H1 (cell line): Measurements from ENCODE around the gene TMEM117. TPM values are rescaled to one million over a fixed set of nuclear protein-coding genes. Genes with fewer than 3 reads are reported as not detected.
"Not testable (repeated sequence)": the region's sequence is repeated elsewhere in the genome, so short reads cannot be mapped to it uniquely, and the experiment has no call there.

Source experiments
- CTCF ChIA-PET: fragments of 300-600 bp; sonication (Branson Sonifier 250); formaldehyde crosslinking; loops from one replicate; lab custom pipeline; 2021; ENCODE audit not compliant: partially characterized antibody; lab: Charles Lee
- POLR2A ChIA-PET: fragments of 300-600 bp; sonication (Branson Sonifier 250); formaldehyde crosslinking; loops from one replicate; lab custom pipeline; 2021; ENCODE audit warnings: inconsistent platforms; ENCODE audit not compliant: partially characterized antibody; lab: Charles Lee
- DNase-seq, 2 experiments: peaks; one replicate each; pipeline versions ENCODE4 v3.0.0 to v3.0.0-alpha.2; 2010 to 2022; ENCODE audit warnings: low spot score in 2 of 2, low read depth in 1 of 2, mixed read lengths in 1 of 2
- FAIRE-seq: peaks from 2 replicates; lab custom pipeline; 2011; peaks lifted over from hg19 to GRCh38; lab: Jason Lieb, UNC
- H2AFZ ChIP-seq: 2 replicates; pipeline ENCODE4 v1.8.1; 2012; ENCODE audit warnings: low read length, inconsistent platforms
- H2AK5ac ChIP-seq: 2 replicates; pipeline ENCODE4 v1.6.1; 2013; ENCODE audit warnings: low read depth, low read length
- H2BK120ac ChIP-seq: replicated peaks from 2 replicates; pipeline ENCODE3; 2013; ENCODE audit warnings: low read depth, low read length, inconsistent platforms
- H2BK12ac ChIP-seq: 2 replicates; pipeline ENCODE4 v1.6.1; 2013; ENCODE audit warnings: low read depth, low read length
- H2BK15ac ChIP-seq: 2 replicates; pipeline ENCODE4 v1.6.1; 2013; ENCODE audit warnings: low read length
- H2BK20ac ChIP-seq: 2 replicates; pipeline ENCODE4 v1.6.1; 2013; ENCODE audit warnings: low read length
- H2BK5ac ChIP-seq: 2 replicates; pipeline ENCODE4 v1.6.1; 2013; ENCODE audit warnings: low read depth, low read length
- H3K14ac ChIP-seq: 2 replicates; pipeline ENCODE4 v1.6.1; 2013; ENCODE audit warnings: inconsistent platforms; ENCODE audit not compliant: insufficient read length
- H3K18ac ChIP-seq: 2 replicates; pipeline ENCODE4 v1.6.1; 2013; ENCODE audit warnings: low read length; ENCODE audit errors: extremely low read depth
- H3K23ac ChIP-seq: 2 replicates; pipeline ENCODE4 v1.6.1; 2013; ENCODE audit warnings: inconsistent platforms; ENCODE audit not compliant: insufficient read length
- H3K23me2 ChIP-seq: 2 replicates; pipeline ENCODE4 v1.6.1; 2013; ENCODE audit warnings: low read depth, low read length
- H3K27ac ChIP-seq: 2 replicates; pipeline ENCODE4 v1.6.1; 2011; ENCODE audit warnings: low read depth, low read length, inconsistent platforms
- H3K27me3 ChIP-seq, 4 experiments: replicated peaks in 1 of 4; 1 replicate in 1 of 4; 2 replicates in 3 of 4; pipeline versions ENCODE4 v1.6.1 to v1.8.1; 2011 to 2013; ENCODE audit warnings: low read length in 3 of 4, mild to moderate bottlenecking in 3 of 4, inconsistent platforms in 2 of 4, mixed read lengths in 2 of 4, moderate library complexity in 1 of 4; ENCODE audit not compliant: control insufficient read depth in 3 of 4, insufficient read depth in 3 of 4; ENCODE audit errors: extremely low read depth in 1 of 4
- H3K36me3 ChIP-seq, 4 experiments: 2 replicates each; pipeline versions ENCODE4 v1.6.1 to v1.8.1; 2011 to 2013; ENCODE audit warnings: mild to moderate bottlenecking in 4 of 4, low read length in 3 of 4, moderate library complexity in 2 of 4, control low read depth in 1 of 4, inconsistent platforms in 1 of 4; ENCODE audit not compliant: insufficient read depth in 4 of 4, control insufficient read depth in 2 of 4
- H3K4ac ChIP-seq: replicated peaks from 2 replicates; pipeline ENCODE3; 2013; ENCODE audit warnings: low read length, low read depth, mixed read lengths, inconsistent platforms; ENCODE audit not compliant: insufficient read length
- H3K4me1 ChIP-seq, 4 experiments: replicated peaks in 1 of 4; 1 replicate in 1 of 4; 2 replicates in 3 of 4; pipeline versions ENCODE4 v1.6.1 to v1.8.1; 2011 to 2013; ENCODE audit warnings: low read length in 3 of 4, inconsistent platforms in 2 of 4, mixed read lengths in 1 of 4; ENCODE audit not compliant: insufficient read depth in 4 of 4, control insufficient read depth in 3 of 4
- H3K4me2 ChIP-seq, 2 experiments: 2 replicates each; pipeline versions ENCODE4 v1.6.1 to v1.8.1; 2011 to 2013; ENCODE audit warnings: low read depth in 2 of 2, low read length in 2 of 2, control low read depth in 1 of 2, inconsistent platforms in 1 of 2, mild to moderate bottlenecking in 1 of 2; ENCODE audit not compliant: insufficient read depth in 1 of 2
- H3K4me3 ChIP-seq, 4 experiments: fragments of 200-600, 300-600 bp in 1 of 4; sonication (generic), shearing (Covaris generic), sonication (Bioruptor Twin) in 1 of 4; 2 replicates each; pipeline versions ENCODE4 v1.5.1 to v1.8.1; 2011 to 2016; ENCODE audit warnings: low read length in 4 of 4, low read depth in 3 of 4, control low read depth in 2 of 4, inconsistent platforms in 2 of 4, mild to moderate bottlenecking in 2 of 4, mixed read lengths in 1 of 4, moderate library complexity in 1 of 4; ENCODE audit not compliant: insufficient read depth in 2 of 4; ENCODE audit errors: extremely low read depth in 1 of 4
- H3K56ac ChIP-seq: replicated peaks from 2 replicates; pipeline ENCODE3; 2013; ENCODE audit warnings: low read depth, mild to moderate bottlenecking, mixed read lengths, low read length, inconsistent platforms; ENCODE audit not compliant: insufficient read length
- H3K79me1 ChIP-seq: 2 replicates; pipeline ENCODE4 v1.6.1; 2013; ENCODE audit warnings: low read depth, low read length, control low read depth
- H3K79me2 ChIP-seq, 2 experiments: 2 replicates each; pipeline versions ENCODE4 v1.6.1 to v1.8.1; 2012 to 2013; ENCODE audit warnings: low read length in 2 of 2, mild to moderate bottlenecking in 2 of 2, inconsistent platforms in 1 of 2; ENCODE audit not compliant: insufficient read depth in 2 of 2, control insufficient read depth in 1 of 2
- H3K9ac ChIP-seq, 4 experiments: replicated peaks in 1 of 4; 1 replicate in 1 of 4; 2 replicates in 3 of 4; pipeline versions ENCODE4 v1.6.1 to v1.8.1; 2011 to 2013; ENCODE audit warnings: low read depth in 3 of 4, low read length in 3 of 4, control low read depth in 2 of 4, mild to moderate bottlenecking in 2 of 4, moderate library complexity in 2 of 4, inconsistent platforms in 1 of 4; ENCODE audit errors: extremely low read depth in 1 of 4
- H3K9me3 ChIP-seq, 2 experiments: 2 replicates each; pipeline versions ENCODE4 v1.6.1 to v1.8.1; 2012 to 2013; ENCODE audit warnings: mild to moderate bottlenecking in 2 of 2, moderate library complexity in 2 of 2, control low read depth in 1 of 2, inconsistent platforms in 1 of 2, low read depth in 1 of 2, low read length in 1 of 2, mixed read lengths in 1 of 2; ENCODE audit not compliant: insufficient read depth in 2 of 2
- H4K20me1 ChIP-seq, 2 experiments: replicated peaks in 1 of 2; 2 replicates each; pipeline versions ENCODE3 to v1.8.1; 2011 to 2013; ENCODE audit warnings: inconsistent platforms in 2 of 2, low read length in 2 of 2, mild to moderate bottlenecking in 1 of 2; ENCODE audit not compliant: insufficient read depth in 2 of 2, control insufficient read depth in 1 of 2
- H4K5ac ChIP-seq: 2 replicates; pipeline ENCODE4 v1.6.1; 2013; ENCODE audit warnings: low read length, low read depth, mixed read lengths, inconsistent platforms; ENCODE audit not compliant: insufficient read length
- H4K8ac ChIP-seq: 2 replicates; pipeline ENCODE4 v1.8.0; 2013; ENCODE audit warnings: mild to moderate bottlenecking, moderate library complexity, low read length, inconsistent platforms; ENCODE audit not compliant: insufficient read depth; ENCODE audit errors: extremely low read depth
- H4K91ac ChIP-seq: replicated peaks from 2 replicates; pipeline ENCODE3; 2013; ENCODE audit warnings: low read length, mixed read lengths, inconsistent platforms; ENCODE audit not compliant: insufficient read length
- CBX8 ChIP-seq: fragments of 300-800, 300-1000 bp; sonication (generic); IDR thresholded peaks from 2 replicates; pipeline ENCODE4 v1.7.1; 2016; ENCODE audit warnings: low read depth, low read length, borderline replicate concordance
- GTF2F1 ChIP-seq: IDR thresholded peaks from 2 replicates; pipeline ENCODE4 v1.6.1; 2012; ENCODE audit warnings: low read depth, low read length, improper control_type of control experiment, borderline replicate concordance
- RFX5 ChIP-seq: IDR thresholded peaks from 2 replicates; pipeline ENCODE4 v1.6.1; 2011; ENCODE audit warnings: low read depth, low read length, improper control_type of control experiment, borderline replicate concordance
- RNF2 ChIP-seq: fragments of 200-900, 300-1000 bp; sonication (generic); IDR thresholded peaks from 2 replicates; pipeline ENCODE4 v1.7.1; 2016; ENCODE audit warnings: borderline replicate concordance, low read depth, mild to moderate bottlenecking, antibody characterized with exemption, low read length; ENCODE audit not compliant: poor library complexity, severe bottlenecking; ENCODE audit errors: missing control alignments
- SIN3A ChIP-seq, 2 experiments: IDR thresholded peaks in 1 of 2; conservative IDR thresholded peaks in 1 of 2; 2 replicates each; pipeline ENCODE4 v1.6.1; 2011 to 2012; ENCODE audit warnings: low read length in 2 of 2, improper control_type of control experiment in 1 of 2, low read depth in 1 of 2, mild to moderate bottlenecking in 1 of 2
- SRF ChIP-seq: IDR thresholded peaks from 2 replicates; pipeline ENCODE4 v1.6.1; 2011; ENCODE audit warnings: mild to moderate bottlenecking, low read depth, low read length, moderate library complexity
- TEAD4 ChIP-seq: IDR thresholded peaks from 2 replicates; pipeline ENCODE4 v1.6.1; 2012; ENCODE audit warnings: low read depth, low read length, inconsistent platforms, mixed read lengths
- WGBS, 2 experiments: shearing (Covaris generic) in 1 of 2; methylation state at CpG; one replicate each; pipeline versions ENCODE4 v1.1.6 to v1.1.7; 2013 to 2015; ENCODE audit warnings: low lambda C conversion rate in 2 of 2, mixed read lengths in 2 of 2, inconsistent platforms in 1 of 2, low coverage in 1 of 2, missing lambda C conversion rate in 1 of 2; ENCODE audit not compliant: insufficient replicate concordance in 2 of 2, insufficient coverage in 1 of 2, insufficient read length in 1 of 2; ENCODE audit errors: extremely low coverage in 1 of 2, missing lambda C conversion rate in 1 of 2; 5-methylcytosine and 5-hydroxymethylcytosine counted together
- polyA plus RNA-seq, 7 experiments: library from polyadenylated mRNA; depleted of rRNA in 3 of 7; stranded (reverse) in 5 of 7; unstranded in 2 of 7; fragments of >200 nt in 5 of 7; fragments of 200-250 nt in 2 of 7; gene quantifications; 1 replicate in 5 of 7; 2 replicates in 1 of 7; 4 replicates in 1 of 7; pipeline versions ENCODE4 v1.2.1 to v1.2.3, GENCODE V29; 2011 to 2013; ENCODE audit warnings: missing spikeins in 2 of 7, mixed read lengths in 2 of 7
- total RNA-seq: library from RNA; stranded (reverse); fragmentation: NEBNext Ultra II Directional; extraction: Animal tissue kit (Norgen Biotek cat#: 25700); gene quantifications from 2 replicates; pipeline ENCODE4 v1.2.1, GENCODE V29; 2021

TMEM117 gene
- total and polyA plus RNA-seq, 2 of the 8 experiments (the other 6 are each of a cell fraction or from before 2014, with no cell fraction given), result 0.80 to 1.4 TPM

GRCh38 chr12:43863770-43864366, 28.0 kb downstream of the TMEM117 start (continued):
- no peak for TF ChIP-seq CBX8
- no peak for TF ChIP-seq SRF
- no peak for TF ChIP-seq GTF2F1
- TF ChIP-seq RFX5, result no peak
- TF ChIP-seq SIN3A (conservative IDR thresholded peaks at IDR 0.05 in 1 of 2, IDR thresholded peaks at IDR 0.05 in 1 of 2; ENCODE audit: low read depth in 1 of 2, low read length in 2 of 2), result no peak
- TF ChIP-seq TEAD4, result no peak
- no peak for TF ChIP-seq RNF2

DNA sequence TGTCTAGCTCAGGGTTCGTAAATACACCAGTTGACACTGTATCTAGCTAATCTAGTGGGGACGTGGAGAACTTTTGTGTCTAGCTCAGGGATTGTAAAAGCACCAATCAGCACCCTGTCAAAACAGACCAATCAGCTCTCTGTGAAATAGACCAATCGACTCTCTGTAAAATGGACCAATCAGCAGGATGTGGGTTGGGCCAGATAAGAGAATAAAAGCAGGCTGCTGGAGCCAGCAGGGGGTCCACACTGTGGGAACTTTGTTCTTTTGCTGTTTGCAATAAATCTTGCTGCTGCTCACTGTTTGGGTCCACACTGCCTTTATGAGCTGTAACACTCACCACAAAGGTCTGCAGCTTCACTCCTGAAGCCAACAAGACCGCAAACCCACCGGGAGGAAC, 28.7 kb downstream of the TMEM117 start:
- POLR2A ChIA-PET, H2BK5ac ChIP-seq, H4K91ac ChIP-seq, H3K56ac ChIP-seq, H2AK5ac ChIP-seq, H2AFZ ChIP-seq, H3K4ac ChIP-seq, H2BK12ac ChIP-seq, H3K14ac ChIP-seq, FAIRE-seq, H3K79me2 ChIP-seq, H3K9me3 ChIP-seq, H3K4me1 ChIP-seq, H3K79me1 ChIP-seq, H3K18ac ChIP-seq, H3K27ac ChIP-seq, H4K8ac ChIP-seq, DNase-seq, H3K27me3 ChIP-seq, H2BK15ac ChIP-seq, H3K23me2 ChIP-seq, H3K4me3 ChIP-seq, H2BK120ac ChIP-seq, H3K36me3 ChIP-seq, H2BK20ac ChIP-seq, H3K23ac ChIP-seq, H4K5ac ChIP-seq, H3K9ac ChIP-seq, H4K20me1 ChIP-seq, H3K4me2 ChIP-seq: not testable (repeated sequence)
- whole genome bisulfite sequencing, 2 experiments, result 100% methylated on average over 5 of the region's 5 CpGs; no CpG with 5 or more reads in 1 of the 2 experiments
- CTCF ChIA-PET, result interaction anchor here (1.1 kb wide), 1 partner anchor 87 kb away, joined by 3 read pairs; no protein-coding TSS in a partner anchor
